A549 (cell line): Measurements from ENCODE around the gene DRAXIN. TPM values are rescaled to one million over a fixed set of nuclear protein-coding genes. Genes with fewer than 3 reads are reported as not detected.
A peak's percentile ranks its signal among the peaks of the same experiment; 100 is the strongest.

ENCODE experiments used
- ATAC-seq, 2 experiments: fragments of 200-7000 bp in 1 of 2; fragments of >200 bp in 1 of 2; cut with Nextera tagmentation in 1 of 2; cut with Tn5 transposase in 1 of 2; 3 replicates each; pipeline versions ENCODE4 v1.8.0 to v1.9.1; 2018 to 2020; ENCODE audit warnings: mild to moderate bottlenecking in 1 of 2, moderate library complexity in 1 of 2
- CTCF ChIA-PET: fragments of 300-600 bp; sonication (Branson Sonifier 250); formaldehyde crosslinking; extraction: SDS; loops from one replicate; lab custom pipeline; 2021; ENCODE audit warnings: antibody characterized with exemption, inconsistent platforms; lab: Yijun Ruan, JAX
- POLR2A ChIA-PET: fragments of 350-600 bp; formaldehyde crosslinking; extraction: SDS; loops from one replicate; lab custom pipeline; 2021; ENCODE audit warnings: antibody characterized with exemption, inconsistent platforms; lab: Yijun Ruan, JAX
- DNase-seq, 2 experiments: peaks; one replicate each; pipeline versions ENCODE4 v3.0.0 to v3.0.0-alpha.2; 2011 to 2016; ENCODE audit warnings: low read depth in 1 of 2, low spot score in 1 of 2
- FAIRE-seq: peaks from 2 replicates; lab custom pipeline; 2011; peaks lifted over from hg19 to GRCh38; lab: Jason Lieb, UNC
- H3K27ac ChIP-seq, 2 experiments: fragments of >200 bp; sonication (Bioruptor Twin); formaldehyde crosslinking; 3 replicates each; pipeline ENCODE4 v1.5.1; 2016 to 2017
- H3K4me1 ChIP-seq: fragments of >200 bp; sonication (Bioruptor Twin); formaldehyde crosslinking; 3 replicates; pipeline ENCODE4 v1.6.1; 2016
- H3K4me2 ChIP-seq: fragments of >200 bp; sonication (Bioruptor Twin); formaldehyde crosslinking; 3 replicates; pipeline ENCODE4 v1.6.1; 2016
- H3K4me3 ChIP-seq: fragments of >200 bp; sonication (Bioruptor Twin); formaldehyde crosslinking; 3 replicates; pipeline ENCODE4 v1.5.1; 2016
- H3K9me3 ChIP-seq: fragments of >200 bp; sonication (Bioruptor Twin); formaldehyde crosslinking; 3 replicates; pipeline ENCODE4 v1.6.1; 2016
- BHLHE40 ChIP-seq: IDR thresholded peaks from 2 replicates; pipeline ENCODE4 v1.6.1; 2012; ENCODE audit warnings: low read depth, low read length, inconsistent platforms
- CBX8 ChIP-seq: fragments of 200-600 bp; sonication (generic); IDR thresholded peaks from 2 replicates; pipeline ENCODE4 v1.6.1; 2016
- CHD2 ChIP-seq: fragments of 150-350 bp; IDR thresholded peaks from 2 replicates; pipeline ENCODE4 v1.6.1; 2014; ENCODE audit warnings: low read length; ENCODE audit not compliant: partially characterized antibody
- CHD4 ChIP-seq: fragments of 200-600 bp; sonication (generic); IDR thresholded peaks from 2 replicates; pipeline ENCODE4 v1.6.1; 2016; ENCODE audit warnings: antibody characterized with exemption, mild to moderate bottlenecking, borderline replicate concordance
- CTCF ChIP-seq: fragments of >200 bp; sonication (Bioruptor Twin); formaldehyde crosslinking; IDR thresholded peaks from 3 replicates; pipeline ENCODE4 v1.5.1; 2016
- E2F6 ChIP-seq: IDR thresholded peaks from 2 replicates; pipeline ENCODE4 v1.6.1; 2012; ENCODE audit warnings: low read depth, borderline replicate concordance
- EHF ChIP-seq: fragments of 250-450 bp; sonication (Bioruptor Pico); IDR thresholded peaks from 2 replicates; pipeline ENCODE4 v1.5.0; 2020; ENCODE audit warnings: mild to moderate bottlenecking
- EHMT2 ChIP-seq: fragments of 200-600 bp; sonication (generic); IDR thresholded peaks from 2 replicates; pipeline ENCODE4 v1.6.1; 2016; ENCODE audit warnings: antibody characterized with exemption, low read depth, mild to moderate bottlenecking, moderate library complexity
- ELK1 ChIP-seq: fragments of 150-350 bp; IDR thresholded peaks from 2 replicates; pipeline ENCODE4 v1.6.1; 2014; ENCODE audit warnings: low read depth, mild to moderate bottlenecking, low read length
- HES2 ChIP-seq: fragments of >200 bp; sonication (Bioruptor Twin); formaldehyde crosslinking; IDR thresholded peaks from 2 replicates; pipeline ENCODE4 v1.6.1; 2016
- HEYL ChIP-seq: fragments of 250-450 bp; sonication (Bioruptor Pico); IDR thresholded peaks from 2 replicates; pipeline ENCODE4 v1.8.0; 2021; ENCODE audit warnings: mild to moderate bottlenecking, moderate library complexity
- HMGXB4 ChIP-seq: fragments of 250-450 bp; sonication (Bioruptor Pico); IDR thresholded peaks from 2 replicates; pipeline ENCODE4 v1.5.0; 2021; ENCODE audit warnings: mild to moderate bottlenecking, moderate library complexity, borderline replicate concordance
- HOXB13 ChIP-seq: fragments of 250-450 bp; sonication (Bioruptor Pico); IDR thresholded peaks from 2 replicates; pipeline ENCODE4 v1.5.0; 2020; ENCODE audit warnings: low read depth, mild to moderate bottlenecking, moderate library complexity
- JUN ChIP-seq, 2 experiments: fragments of >200 bp; sonication (Bioruptor Twin); formaldehyde crosslinking; IDR thresholded peaks; 2 replicates in 1 of 2; 3 replicates in 1 of 2; pipeline ENCODE4 v1.6.1; 2016 to 2017
- KDM1A ChIP-seq: fragments of 200-600 bp; sonication (generic); IDR thresholded peaks from 2 replicates; pipeline ENCODE4 v1.6.1; 2016; ENCODE audit warnings: low read depth, mild to moderate bottlenecking
- KDM5A ChIP-seq: fragments of 200-600 bp; sonication (generic); IDR thresholded peaks from 2 replicates; pipeline ENCODE4 v1.6.1; 2016; ENCODE audit warnings: antibody characterized with exemption, mild to moderate bottlenecking
- MAFK ChIP-seq: fragments of 450-650 bp; IDR thresholded peaks from 2 replicates; pipeline ENCODE4 v1.6.1; 2014; ENCODE audit not compliant: partially characterized antibody
- MAX ChIP-seq: IDR thresholded peaks from 2 replicates; pipeline ENCODE4 v1.6.1; 2012
- MAZ ChIP-seq: fragments of 150-350 bp; IDR thresholded peaks from 2 replicates; pipeline ENCODE4 v1.6.1; 2014; ENCODE audit warnings: antibody characterized with exemption, low read depth, low read length, borderline replicate concordance
- MYC ChIP-seq: IDR thresholded peaks from 2 replicates; pipeline ENCODE4 v1.6.1; 2012; ENCODE audit warnings: mild to moderate bottlenecking, inconsistent platforms, low read length, improper control_type of control experiment, borderline replicate concordance
- NFE2L2 ChIP-seq: fragments of 150-350 bp; conservative IDR thresholded peaks from 2 replicates; pipeline ENCODE4 v1.6.1; 2014; ENCODE audit warnings: low read length
- NR3C1 ChIP-seq: fragments of >200 bp; sonication (Bioruptor Twin); formaldehyde crosslinking; IDR thresholded peaks from 3 replicates; pipeline ENCODE4 v1.6.1; 2017
- PHF8 ChIP-seq: fragments of 200-600 bp; sonication (generic); IDR thresholded peaks from 2 replicates; pipeline ENCODE4 v1.6.1; 2016; ENCODE audit warnings: low read depth, mild to moderate bottlenecking, antibody characterized with exemption, moderate library complexity, borderline replicate concordance
- RARB ChIP-seq: fragments of 250-450 bp; sonication (Bioruptor Pico); IDR thresholded peaks from 2 replicates; pipeline ENCODE4 v1.8.0; 2021; ENCODE audit warnings: mild to moderate bottlenecking, moderate library complexity
- RFX5 ChIP-seq: fragments of 450-650 bp; IDR thresholded peaks from 2 replicates; pipeline ENCODE4 v1.7.1; 2014; ENCODE audit warnings: antibody characterized with exemption, mild to moderate bottlenecking, moderate library complexity
- RNF2 ChIP-seq: fragments of 200-600 bp; sonication (generic); IDR thresholded peaks from 2 replicates; pipeline ENCODE4 v1.6.1; 2016; ENCODE audit warnings: low read depth, mild to moderate bottlenecking, antibody characterized with exemption, moderate library complexity, borderline replicate concordance
- SREBF2 ChIP-seq: fragments of 450-650 bp; IDR thresholded peaks from 2 replicates; pipeline ENCODE4 v1.6.1; 2014; ENCODE audit warnings: mild to moderate bottlenecking, moderate library complexity
- TP53 ChIP-seq: fragments of 250-450 bp; sonication (Bioruptor Pico); IDR thresholded peaks from 2 replicates; pipeline ENCODE4 v1.5.0; 2021; ENCODE audit warnings: mild to moderate bottlenecking, moderate library complexity
- USF2 ChIP-seq: fragments of 450-650 bp; IDR thresholded peaks from 2 replicates; pipeline ENCODE4 v1.6.1; 2014; ENCODE audit warnings: antibody characterized with exemption
- ZC3H11A ChIP-seq: fragments of 450-650 bp; IDR thresholded peaks from 2 replicates; pipeline ENCODE4 v1.6.1; 2014; ENCODE audit warnings: antibody characterized with exemption, mild to moderate bottlenecking
- ZFP36 ChIP-seq: fragments of 450-650 bp; IDR thresholded peaks from 2 replicates; pipeline ENCODE4 v1.6.1; 2014; ENCODE audit warnings: borderline replicate concordance; ENCODE audit not compliant: partially characterized antibody
- ZNF302 ChIP-seq: fragments of 250-450 bp; sonication (Bioruptor Pico); IDR thresholded peaks from 2 replicates; pipeline ENCODE4 v1.9.0; 2021; ENCODE audit warnings: inconsistent platforms, mild to moderate bottlenecking, moderate library complexity
- ZSCAN20 ChIP-seq: fragments of 250-450 bp; sonication (Bioruptor Pico); IDR thresholded peaks from 2 replicates; pipeline ENCODE4 v1.8.0; 2022; ENCODE audit warnings: mild to moderate bottlenecking, moderate library complexity
- WGBS: methylation state at CpG from one replicate; pipeline ENCODE4 v1.1.6; 2017; ENCODE audit errors: missing lambda C conversion rate; 5-methylcytosine and 5-hydroxymethylcytosine counted together
- polyA plus RNA-seq, 4 experiments: library from polyadenylated mRNA; depleted of rRNA in 3 of 4; stranded (reverse); fragments of >200 nt; fragmentation: RNase III in 1 of 4; extraction: RNeasy Plus Mini Kit Qiagen cat#74134 plus additional on column Dnase treatment in 1 of 4; gene quantifications; 2 replicates in 3 of 4; 3 replicates in 1 of 4; pipeline ENCODE4 v1.2.3, GENCODE V29; 2011 to 2017

DRAXIN gene
- polyA plus RNA-seq, 2 of the 4 experiments (the other 2 are of a cell fraction), result 0.03 TPM; not detected in 1

- ATAC-seq, result peak; percentile 69 to 71
- no peaks in the 10 kb centered on the region for H3K9me3 ChIP-seq
- ChIA-PET CTCF (interaction anchor here (0.8 to 2.1 kb wide), 4 partner anchors 12 to 95 kb away, joined by 3 to 10 read pairs (median 3); no protein-coding TSS in a partner anchor), POLR2A (interaction anchor here (0.6 to 1.2 kb wide), 5 partner anchors 12 to 171 kb away, joined by 3 to 6 read pairs (median 3); partner anchors contain the start of genes CLCN6, FBXO2, FBXO44 and MTHFR)
- H3K4me2 ChIP-seq, result peak overlapping the region; percentile 85
- peak overlapping the region; percentile 90 to 98 for H3K27ac ChIP-seq
- H3K4me1 ChIP-seq, result peaks cover 14% of the 10 kb centered on the region
- H3K4me3 ChIP-seq, result peak overlapping the region; percentile 68
- peak; percentile 16 to 63 for DNase-seq
- FAIRE-seq, result no peak
- WGBS, result 30% methylated on average over 12 of the region's 15 CpGs
- TF ChIP-seq MAZ (no peak), PHF8 (no peak), BHLHE40 (no peak), ZFP36 (no peak), ZNF302 (no peak), ELK1 (no peak), RARB (CRISPR knock-in tag) (no peak), CBX8 (no peak), NFE2L2 (peak; percentile 45), KDM5A (no peak), SREBF2 (no peak), HES2 (0 out of 2 replicates have a peak, but pooled peaks have one; percentile 47), RNF2 (no peak), ZSCAN20 (no peak), EHMT2 (no peak), CHD4 (no peak), HEYL (CRISPR knock-in tag) (no peak), E2F6 (no peak), MAX (peak; percentile 53; the same call in 1 of the 2 replicates), USF2 (no peak), MYC (no peak), JUN (IDR thresholded peaks at IDR 0.05) (no peak), CHD2 (no peak), HOXB13 (no peak), RFX5 (no peak), NR3C1 (no peak), KDM1A (no peak), CTCF (no peak), HMGXB4 (CRISPR knock-in tag) (no peak), TP53 (CRISPR knock-in tag) (no peak), MAFK (peak; percentile 43), EHF (CRISPR knock-in tag) (no peak), ZC3H11A (no peak)
Observed at GRCh38 chr1:11736746-11737639, 45.5 kb downstream of the DRAXIN start.
